Heart left ventricle (tissue), 16 donors: ENCODE results near the gene RBP5. TPM values are rescaled to one million over a fixed set of nuclear protein-coding genes. Genes with fewer than 3 reads are reported as not detected.

Experiments used
- ATAC-seq, 4 donors: fragments of 200-7000 bp; cut with Tn5 transposase; one replicate each; pipeline ENCODE4 v1.9.1; 2020 to 2022; ENCODE audit warnings: moderate library complexity in 4 of 4, mild to moderate bottlenecking in 3 of 4, moderate number of reproducible peaks in 1 of 4
- DNase-seq, 5 donors: peaks; one replicate each; pipeline ENCODE4 v3.0.0-alpha.2; 2020
- H3K27ac ChIP-seq, 12 donors: fragments of 200-600 bp; sonication (generic) in 4 of 12; one replicate each; pipeline versions ENCODE4 v1.5.0 to v1.8.0; 2016 to 2022; ENCODE audit warnings: mild to moderate bottlenecking in 2 of 12
- H3K27me3 ChIP-seq, 9 donors: fragments of 200-600 bp; sonication (generic) in 2 of 9; one replicate each; pipeline versions ENCODE4 v1.5.1 to v1.8.0; 2016 to 2022; ENCODE audit warnings: mild to moderate bottlenecking in 3 of 9
- H3K36me3 ChIP-seq, 9 donors: fragments of 200-600 bp; sonication (generic) in 2 of 9; one replicate each; pipeline versions ENCODE4 v1.5.0 to v1.8.0; 2018 to 2022; ENCODE audit warnings: mild to moderate bottlenecking in 2 of 9
- H3K4me1 ChIP-seq, 12 donors: fragments of 200-600 bp; sonication (generic) in 4 of 12; one replicate each; pipeline versions ENCODE4 v1.5.0 to v1.8.0; 2016 to 2022; ENCODE audit warnings: mild to moderate bottlenecking in 3 of 12
- H3K4me3 ChIP-seq, 12 donors: fragments of 200-600 bp; sonication (generic) in 4 of 12; one replicate each; pipeline versions ENCODE4 v1.5.0 to v1.8.0; 2017 to 2022; ENCODE audit warnings: mild to moderate bottlenecking in 9 of 12, moderate library complexity in 4 of 12
- H3K9me3 ChIP-seq, 12 donors: fragments of 200-600 bp; sonication (generic) in 4 of 12; one replicate each; pipeline versions ENCODE4 v1.5.0 to v1.8.0; 2016 to 2022; ENCODE audit warnings: mild to moderate bottlenecking in 1 of 12
- CTCF ChIP-seq, 12 donors: fragments of 200-600 bp; sonication (generic) in 4 of 12; IDR thresholded peaks; one replicate each; pipeline versions ENCODE4 v1.5.0 to v1.8.0; 2018 to 2022; ENCODE audit warnings: antibody characterized with exemption in 12 of 12, mild to moderate bottlenecking in 5 of 12
- POLR2A ChIP-seq, 2 donors: fragments of 450-650 bp; IDR thresholded peaks; one replicate each; pipeline ENCODE4 v1.6.1; 2017; ENCODE audit warnings: antibody characterized with exemption in 2 of 2, mild to moderate bottlenecking in 2 of 2, moderate library complexity in 2 of 2
- WGBS, 4 donors: extraction: QIAGEN DNeasy Blood & Tissue Kit in 2 of 4; methylation state at CpG; one replicate each; pipeline versions ENCODE4 v1.1.5 to v1.1.7; 2013 to 2018; 5-methylcytosine and 5-hydroxymethylcytosine counted together
- intact Hi-C, 10 donors: fragments of 100-400 bp; cut with DNase I; formaldehyde crosslinking; loops; one replicate each; pipeline versions ENCODE4 v1.11.1 to v1.14.2; 2022
- polyA plus RNA-seq, 2 donors: library from polyadenylated mRNA; stranded (reverse); fragments of 200-250 nt; gene quantifications; one replicate each; pipeline ENCODE4 v1.2.3, GENCODE V29; 2013
- total RNA-seq, 9 donors: library from RNA; depleted of rRNA in 2 of 9; stranded (reverse); fragments of >200 nt in 2 of 9; fragmentation: NEBNext Ultra II Directional in 3 of 9; extraction: Animal tissue kit (Norgen Biotek cat#: 25700) in 3 of 9; gene quantifications; one replicate each; pipeline versions ENCODE4 v1.1.0 to v1.2.4, GENCODE V29; 2016 to 2023
- donor health status: ischemic (EF 13 %, LVEDD 7.1; RV severe dilation, severe dysfunction).
- donor health status: healthy with polysubstance abuse.
- donor health status: DM: no; HTN: yes; CAD: no.
- donor health status: DM: no; HTN: no; CAD: no.
- donor health status: ischemic (EF 25% LVEDD 6.9; RV normal size, moderate dysfunction).
- donor health status: ischemic (EF 25% LVEDD 5.7; RV mildly dilated, moderate dysfunction).
- donor health status: healthy.
- donor health status: DM: yes; HTN: yes; CAD: no.
- donor health status: ischemic (EF 35%, LVEDD 5.7; RV mildly dilated, moderate dysfunction).
- donor health status: nonischemic (EF 11% LVEDD 7.7; RV severe dilation, severe dysfunction).
- donor health status: DM: yes; HTN: yes; CAD: no.
- donor health status: PGD.
- donor health status: ischemic (EF 29% LVEDD 5.4; RV normal size, mild dysfunction).
- donor health status: nonischemic (EF 23%, LVEDD 6.1; RV moderate dilation, normal function).

RBP5 gene
- total and polyA plus RNA-seq, 11 donors: 0.34 to 2.1 (median 0.90) TPM; not detected in 7

- DNase-seq (no peak), ATAC-seq (no peak)
- H3K9me3 ChIP-seq: no peaks in the 10 kb centered on the region
- H3K27me3 ChIP-seq: no peaks in the 10 kb centered on the region
- no peak overlapping the region for H3K4me3 ChIP-seq
- WGBS, 4 donors: 94 to 97% (median 96%) methylated on average over 7 of the region's 7 CpGs
- no peak overlapping the region for H3K27ac ChIP-seq
- TF ChIP-seq CTCF (IDR thresholded peaks at IDR 0.05) (no peak), POLR2A (IDR thresholded peaks at IDR 0.05) (no peak)
- peaks cover 0 to 41% (median 0%) of the 10 kb centered on the region in 9 donors for H3K36me3 ChIP-seq
- peaks cover 0 to 3% (median 0%) of the 10 kb centered on the region in 12 donors for H3K4me1 ChIP-seq
- intact Hi-C loops: loop anchor here in 3 of 10 donors (5.0 to 10.0 kb wide), 2 partner anchors 44 to 491 kb away; partner anchors contain the start of gene PEX5 (in 2 of the 3)
Measured at GRCh38 chr12:7143564-7143963, 14.9 kb upstream of the RBP5 start.

GRCh38 chr12:7142809-7143465, 14.2 kb upstream of the RBP5 start:
- TF ChIP-seq POLR2A (IDR thresholded peaks at IDR 0.05): no peak
- no peak for TF ChIP-seq CTCF (IDR thresholded peaks at IDR 0.05)
- Histone ChIP-seq H3K4me1 (peaks cover 0 to 4% (median 0%) of the 10 kb centered on the region in 12 donors), H3K27me3 (no peaks in the 10 kb centered on the region), H3K36me3 (peaks cover 0 to 35% (median 0%) of the 10 kb centered on the region in 9 donors), H3K4me3 (no peak overlapping the region), H3K27ac (no peak overlapping the region), H3K9me3 (no peaks in the 10 kb centered on the region)
- ATAC-seq: no peak
- no peak for DNase-seq
- intact Hi-C loops: loop anchor here in 3 of 10 donors (5.0 to 10.0 kb wide), 2 partner anchors 44 to 492 kb away; partner anchors contain the start of gene PEX5 (in 2 of the 3)
- 95 to 96% (median 96%) methylated on average over 18 of the region's 18 CpGs for WGBS, 4 donors

- Histone ChIP-seq H3K4me1 (peaks cover 0 to 6% (median 0%) of the 10 kb centered on the region in 12 donors), H3K4me3 (no peak overlapping the region), H3K27me3 (no peaks in the 10 kb centered on the region), H3K9me3 (no peaks in the 10 kb centered on the region), H3K27ac (no peak overlapping the region), H3K36me3 (peaks cover 0 to 35% (median 3%) of the 10 kb centered on the region in 9 donors)
- intact Hi-C loops: loop anchor here in 3 of 10 donors (5.0 to 10.0 kb wide), 2 partner anchors 45 to 493 kb away; partner anchors contain the start of gene PEX5 (in 2 of the 3)
- DNase-seq (no peak), ATAC-seq (peak in 2 of 4 donors; percentile 19 to 49)
- 63 to 78% (median 68%) methylated on average over 5 of the region's 5 CpGs for WGBS, 4 donors
- TF ChIP-seq POLR2A (IDR thresholded peaks at IDR 0.05) (no peak), CTCF (IDR thresholded peaks at IDR 0.05) (peak; percentile 33 to 63 (median 44))
Measured at GRCh38 chr12:7142056-7142644, 13.5 kb upstream of the RBP5 start.

GRCh38 chr12:7141351-7142005, 12.8 kb upstream of the RBP5 start:
- no peak for ATAC-seq
- WGBS, 4 donors: 85 to 99% (median 90%) methylated on average over 7 of the region's 7 CpGs
- DNase-seq: no peak
- Histone ChIP-seq H3K27ac (no peak overlapping the region), H3K36me3 (peaks cover 0 to 39% (median 5%) of the 10 kb centered on the region in 9 donors), H3K27me3 (no peaks in the 10 kb centered on the region), H3K4me3 (no peak overlapping the region), H3K9me3 (no peaks in the 10 kb centered on the region), H3K4me1 (peaks cover 0 to 6% (median 0%) of the 10 kb centered on the region in 12 donors)
- intact Hi-C loops: loop anchor here in 3 of 10 donors (5.0 to 10.0 kb wide), 2 partner anchors 46 to 493 kb away; partner anchors contain the start of gene PEX5 (in 2 of the 3)
- no peak for TF ChIP-seq CTCF (IDR thresholded peaks at IDR 0.05)
